Mesodermal cell (in vitro differentiated cells): Measurements from ENCODE around the gene CRTC3.

Source experiments
- H3K27ac ChIP-seq: 2 replicates; pipeline ENCODE4 v1.7.0; 2013; ENCODE audit warnings: mild to moderate bottlenecking, low read depth, low read length, moderate library complexity; ENCODE audit not compliant: severe bottlenecking
- H3K36me3 ChIP-seq: 2 replicates; pipeline ENCODE4 v1.7.1; 2013; ENCODE audit warnings: mild to moderate bottlenecking, low read length, moderate library complexity; ENCODE audit not compliant: control insufficient read depth, insufficient read depth
- H3K4me1 ChIP-seq: one replicate; pipeline ENCODE4 v1.7.1; 2013; ENCODE audit warnings: mild to moderate bottlenecking, low read length; ENCODE audit not compliant: insufficient read depth, control insufficient read depth, poor library complexity, severe bottlenecking
- H3K4me3 ChIP-seq: 2 replicates; pipeline ENCODE4 v1.7.0; 2013; ENCODE audit warnings: low read length, control low read depth, mild to moderate bottlenecking; ENCODE audit not compliant: insufficient read depth, poor library complexity, severe bottlenecking; ENCODE audit errors: extremely low read depth
- H3K9me3 ChIP-seq: 2 replicates; pipeline ENCODE4 v1.7.1; 2013; ENCODE audit warnings: mild to moderate bottlenecking, low read length, moderate library complexity; ENCODE audit not compliant: control insufficient read depth
- WGBS, 2 experiments: methylation state at CpG; one replicate each; pipeline ENCODE4 v1.1.5; 2013; ENCODE audit warnings: missing lambda C conversion rate in 2 of 2; ENCODE audit not compliant: insufficient coverage in 2 of 2; 5-methylcytosine and 5-hydroxymethylcytosine counted together

Gene CRTC3

GRCh38 chr15:90677807-90678790, 148.4 kb downstream of the CRTC3 start:
- Histone ChIP-seq H3K4me1 (peaks cover 6% of the 10 kb centered on the region), H3K9me3 (no peaks in the 10 kb centered on the region), H3K36me3 (no peaks in the 10 kb centered on the region), H3K4me3 (no peak overlapping the region), H3K27ac (no peak overlapping the region)
- 90 to 91% methylated on average over 3 to 6 of the region's 12 CpGs for WGBS, 2 experiments

GRCh38 chr15:90679959-90680358, 150.2 kb downstream of the CRTC3 start:
- no peaks in the 10 kb centered on the region for H3K9me3 ChIP-seq
- WGBS, 2 experiments = 85 to 100% methylated on average over 2 to 3 of the region's 3 CpGs
- H3K36me3 ChIP-seq = no peaks in the 10 kb centered on the region
- H3K27ac ChIP-seq = no peak overlapping the region
- H3K4me3 ChIP-seq = no peak overlapping the region
- no peaks in the 10 kb centered on the region for H3K4me1 ChIP-seq

GRCh38 chr15:90680371-90680935, 150.7 kb downstream of the CRTC3 start:
- Histone ChIP-seq H3K36me3 (no peaks in the 10 kb centered on the region), H3K27ac (no peak overlapping the region), H3K9me3 (no peaks in the 10 kb centered on the region), H3K4me1 (no peaks in the 10 kb centered on the region), H3K4me3 (no peak overlapping the region)
- 90 to 94% methylated on average over 4 to 5 of the region's 6 CpGs for WGBS, 2 experiments

- WGBS, 2 experiments = 89 to 93% methylated on average over 1 of the region's 1 CpG
- Histone ChIP-seq H3K27ac (no peak overlapping the region), H3K9me3 (no peaks in the 10 kb centered on the region), H3K36me3 (no peaks in the 10 kb centered on the region), H3K4me3 (no peak overlapping the region), H3K4me1 (no peaks in the 10 kb centered on the region)
Measured at GRCh38 chr15:90681056-90681455, 151.3 kb downstream of the CRTC3 start.

- Histone ChIP-seq H3K4me3 (no peak overlapping the region), H3K36me3 (no peaks in the 10 kb centered on the region), H3K9me3 (no peaks in the 10 kb centered on the region), H3K27ac (no peak overlapping the region), H3K4me1 (no peaks in the 10 kb centered on the region)
- WGBS, 2 experiments = 90 to 97% methylated on average over 5 to 9 of the region's 9 CpGs
Measured at GRCh38 chr15:90681480-90681879, 151.8 kb downstream of the CRTC3 start.

GRCh38 chr15:90683371-90683770, 153.6 kb downstream of the CRTC3 start:
- Histone ChIP-seq H3K36me3 (no peaks in the 10 kb centered on the region), H3K4me1 (no peaks in the 10 kb centered on the region), H3K27ac (no peak overlapping the region), H3K9me3 (no peaks in the 10 kb centered on the region), H3K4me3 (no peak overlapping the region)
- WGBS, 2 experiments = 82 to 86% methylated on average over 6 to 10 of the region's 10 CpGs

- Histone ChIP-seq H3K4me1 (no peaks in the 10 kb centered on the region), H3K9me3 (no peaks in the 10 kb centered on the region), H3K27ac (no peak overlapping the region), H3K4me3 (no peak overlapping the region), H3K36me3 (no peaks in the 10 kb centered on the region)
- WGBS, 2 experiments = 67 to 80% methylated on average over 1 to 2 of the region's 4 CpGs
Measured at GRCh38 chr15:90683876-90684275, 154.2 kb downstream of the CRTC3 start.

- Histone ChIP-seq H3K36me3 (no peaks in the 10 kb centered on the region), H3K4me3 (no peak overlapping the region)
- 82 to 94% methylated on average over 3 to 5 of the region's 5 CpGs for WGBS, 2 experiments
Measured at GRCh38 chr15:90684281-90684680, 154.6 kb downstream of the CRTC3 start.

GRCh38 chr15:90685591-90686434, 156.1 kb downstream of the CRTC3 start:
- Histone ChIP-seq H3K4me1 (no peaks in the 10 kb centered on the region), H3K36me3 (no peaks in the 10 kb centered on the region), H3K27ac (no peak overlapping the region), H3K9me3 (no peaks in the 10 kb centered on the region), H3K4me3 (no peak overlapping the region)
- 91% methylated on average over 8 of the region's 11 CpGs for WGBS, 2 experiments

More at GRCh38 chr15:90684281-90684680, 154.6 kb downstream of the CRTC3 start:
- Histone ChIP-seq H3K27ac (no peak overlapping the region), H3K4me1 (no peaks in the 10 kb centered on the region), H3K9me3 (no peaks in the 10 kb centered on the region)

- 94 to 100% methylated on average over 2 to 3 of the region's 3 CpGs for WGBS, 2 experiments
- no peaks in the 10 kb centered on the region for H3K4me1 ChIP-seq
- no peaks in the 10 kb centered on the region for H3K36me3 ChIP-seq
- H3K4me3 ChIP-seq = no peak overlapping the region
- H3K27ac ChIP-seq = no peak overlapping the region
- no peaks in the 10 kb centered on the region for H3K9me3 ChIP-seq
Measured at GRCh38 chr15:90686435-90687218, 156.9 kb downstream of the CRTC3 start.
